SK-N-SH (cell line): Measurements from ENCODE around the gene PLCB1. TPM values are rescaled to one million over a fixed set of nuclear protein-coding genes. Genes with fewer than 3 reads are reported as not detected.

Experiments
- CTCF ChIA-PET: fragments of 300-600, 350-600 bp; formaldehyde crosslinking; extraction: SDS; loops from one replicate; lab custom pipeline; 2021; lab: Yijun Ruan, JAX
- POLR2A ChIA-PET: fragments of 350-600 bp; sonication (Branson Sonifier 250); formaldehyde crosslinking; extraction: SDS; loops from one replicate; lab custom pipeline; 2020; ENCODE audit warnings: antibody characterized with exemption, inconsistent platforms; lab: Yijun Ruan, JAX
- DNase-seq: peaks from one replicate; pipeline ENCODE4 v3.0.0; 2012
- H2AFZ ChIP-seq: fragments of 200-600 bp; sonication (generic); 2 replicates; pipeline ENCODE4 v1.8.1; 2016; ENCODE audit warnings: antibody characterized with exemption, mild to moderate bottlenecking, low read depth
- H3F3A ChIP-seq: fragments of 200-600 bp; sonication (generic); replicated peaks from 2 replicates; pipeline ENCODE3; 2016; ENCODE audit warnings: antibody characterized with exemption, mild to moderate bottlenecking; ENCODE audit not compliant: insufficient read depth
- H3K27ac ChIP-seq, 2 experiments: fragments of 200-500 bp in 1 of 2; fragments of 200-600 bp in 1 of 2; sonication (Bioruptor generic) in 1 of 2; sonication (generic), shearing (Covaris generic) in 1 of 2; 2 replicates each; pipeline versions ENCODE4 v1.5.1 to v1.6.1; 2014 to 2016; ENCODE audit warnings: low read depth in 2 of 2, inconsistent platforms in 1 of 2, low read length in 1 of 2, mild to moderate bottlenecking in 1 of 2, mixed read lengths in 1 of 2
- H3K27me3 ChIP-seq: fragments of 200-600 bp; sonication (generic), shearing (Covaris generic); 2 replicates; pipeline ENCODE4 v1.6.1; 2016; ENCODE audit warnings: mixed run types; ENCODE audit not compliant: insufficient read depth
- H3K36me3 ChIP-seq, 2 experiments: fragments of 200-500 bp in 1 of 2; fragments of 200-600 bp in 1 of 2; sonication (Bioruptor generic) in 1 of 2; sonication (generic) in 1 of 2; replicated peaks in 1 of 2; 2 replicates each; pipeline versions ENCODE3 to v1.5.1; 2014 to 2016; ENCODE audit warnings: low read length in 1 of 2, mild to moderate bottlenecking in 1 of 2; ENCODE audit not compliant: insufficient read depth in 2 of 2, control insufficient read depth in 1 of 2
- H3K4me1 ChIP-seq, 2 experiments: fragments of 200-500 bp in 1 of 2; fragments of 200-600 bp in 1 of 2; sonication (Bioruptor generic) in 1 of 2; sonication (generic), shearing (Covaris generic) in 1 of 2; 2 replicates each; pipeline versions ENCODE4 v1.5.1 to v1.6.1; 2014 to 2016; ENCODE audit warnings: low read depth in 1 of 2, low read length in 1 of 2, mixed run types in 1 of 2; ENCODE audit not compliant: insufficient read depth in 2 of 2, control insufficient read depth in 1 of 2
- H3K4me2 ChIP-seq: fragments of 200-600 bp; sonication (generic), shearing (Covaris generic); 2 replicates; pipeline ENCODE4 v1.6.1; 2017; ENCODE audit warnings: mixed run types
- H3K4me3 ChIP-seq, 2 experiments: fragments of 200-500 bp in 1 of 2; fragments of 200-600 bp in 1 of 2; sonication (Bioruptor generic) in 1 of 2; sonication (generic), shearing (Covaris generic) in 1 of 2; 2 replicates each; pipeline versions ENCODE4 v1.5.1 to v1.8.1; 2014 to 2016; ENCODE audit warnings: low read depth in 2 of 2, inconsistent platforms in 1 of 2, low read length in 1 of 2, mild to moderate bottlenecking in 1 of 2, mixed read lengths in 1 of 2, moderate library complexity in 1 of 2
- H3K79me2 ChIP-seq: fragments of 200-600 bp; sonication (generic); 2 replicates; pipeline ENCODE4 v1.8.1; 2017; ENCODE audit warnings: mild to moderate bottlenecking; ENCODE audit not compliant: insufficient read depth
- H3K9ac ChIP-seq: fragments of 200-600 bp; sonication (generic); 2 replicates; pipeline ENCODE4 v1.6.1; 2017; ENCODE audit warnings: mixed run types
- H3K9me2 ChIP-seq: fragments of 200-600 bp; sonication (generic); 2 replicates; pipeline ENCODE4 v1.6.1; 2017; ENCODE audit warnings: mixed run types
- H3K9me3 ChIP-seq: fragments of 200-600 bp; sonication (generic); 2 replicates; pipeline ENCODE4 v1.6.1; 2017; ENCODE audit warnings: mixed run types, mild to moderate bottlenecking, moderate library complexity
- H4K20me1 ChIP-seq: fragments of 200-600 bp; sonication (generic); 2 replicates; pipeline ENCODE4 v1.6.1; 2017; ENCODE audit warnings: mild to moderate bottlenecking, mixed run types; ENCODE audit not compliant: insufficient read depth
- CHD2 ChIP-seq: fragments of 150-350 bp; IDR thresholded peaks from 2 replicates; pipeline ENCODE4 v1.6.1; 2018; ENCODE audit warnings: low read length; ENCODE audit not compliant: partially characterized antibody
- FOXJ3 ChIP-seq: sonication (generic); formaldehyde crosslinking; IDR thresholded peaks from 2 replicates; pipeline ENCODE4 v1.5.1; 2020; ENCODE audit warnings: mild to moderate bottlenecking, missing genetic modification reagents
- JUND ChIP-seq: IDR thresholded peaks from 2 replicates; pipeline ENCODE4 v1.4.0; 2012
- MEF2A ChIP-seq: IDR thresholded peaks from 2 replicates; pipeline ENCODE4 v1.4.0; 2012; ENCODE audit warnings: low read depth, borderline replicate concordance
- MXI1 ChIP-seq: IDR thresholded peaks from 2 replicates; pipeline ENCODE4 v1.6.1; 2012; ENCODE audit warnings: mild to moderate bottlenecking, low read depth, low read length, improper control_type of control experiment
- NFIC ChIP-seq: IDR thresholded peaks from 2 replicates; pipeline ENCODE4 v1.4.0; 2012; ENCODE audit warnings: borderline replicate concordance
- NRF1 ChIP-seq: IDR thresholded peaks from 2 replicates; pipeline ENCODE4 v1.6.1; 2012; ENCODE audit warnings: low read depth, mild to moderate bottlenecking, low read length
- POLR2AphosphoS5 ChIP-seq: IDR thresholded peaks from 2 replicates; pipeline ENCODE4 v1.6.1; 2012; ENCODE audit warnings: low read depth, low read length
- RAD21 ChIP-seq: IDR thresholded peaks from 2 replicates; pipeline ENCODE4 v1.6.1; 2012; ENCODE audit warnings: mild to moderate bottlenecking, low read length
- RCOR1 ChIP-seq: fragments of 150-350 bp; IDR thresholded peaks from 2 replicates; pipeline ENCODE4 v1.6.1; 2017; ENCODE audit warnings: antibody characterized with exemption, low read length
- SIN3A ChIP-seq: IDR thresholded peaks from 2 replicates; pipeline ENCODE4 v1.6.1; 2012; ENCODE audit warnings: low read depth, mild to moderate bottlenecking, low read length, moderate library complexity, borderline replicate concordance
- SMC3 ChIP-seq: IDR thresholded peaks from 2 replicates; pipeline ENCODE4 v1.6.1; 2012; ENCODE audit warnings: low read depth, low read length, improper control_type of control experiment
- TCF12 ChIP-seq: IDR thresholded peaks from 2 replicates; pipeline ENCODE4 v1.4.0; 2012
- WGBS: methylation state at CpG from one replicate; pipeline ENCODE4 v1.1.6; 2017; ENCODE audit warnings: low lambda C conversion rate; 5-methylcytosine and 5-hydroxymethylcytosine counted together
- polyA plus RNA-seq, 3 experiments: library from polyadenylated mRNA; depleted of rRNA; stranded (reverse); fragments of >200 nt; gene quantifications; 2 replicates each; pipeline ENCODE4 v1.2.3, GENCODE V29; 2012
- TF ChIP-seq, protein P1 (sequence below): IDR thresholded peaks from 2 replicates; pipeline ENCODE4 v1.4.0; 2012; ENCODE audit warnings: low read depth
- TF ChIP-seq, protein P2 (sequence below): IDR thresholded peaks from 2 replicates; pipeline ENCODE4 v1.6.1; 2012; ENCODE audit warnings: mild to moderate bottlenecking, low read depth, low read length, moderate library complexity

Gene PLCB1
- polyA plus RNA-seq, 1 of the 3 experiments (the other 2 are of a cell fraction) = 10.5 TPM

DNA sequence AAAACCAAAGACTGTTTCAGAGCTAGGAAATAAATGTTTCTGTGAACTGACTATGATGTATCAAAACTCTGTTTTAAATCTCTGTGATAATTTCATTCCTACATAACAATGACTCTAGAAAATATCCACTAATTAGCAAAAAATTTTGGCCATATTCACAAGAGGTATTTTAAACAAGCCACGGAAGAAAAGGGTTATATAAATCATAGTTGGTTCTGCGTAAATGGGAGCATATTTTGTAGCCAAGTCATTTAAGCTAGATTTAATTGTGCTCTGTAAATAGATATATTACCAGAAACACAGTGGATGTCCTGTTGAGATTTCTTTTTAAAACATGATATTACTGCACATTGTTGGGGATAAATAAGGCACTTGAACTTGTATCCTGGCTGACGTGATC is 520.3 kb downstream of the PLCB1 start:
- TF ChIP-seq TCF12 = no peak
- TF ChIP-seq RAD21 = no peak
- TF ChIP-seq SIN3A = no peak
- TF ChIP-seq, protein P1, sequence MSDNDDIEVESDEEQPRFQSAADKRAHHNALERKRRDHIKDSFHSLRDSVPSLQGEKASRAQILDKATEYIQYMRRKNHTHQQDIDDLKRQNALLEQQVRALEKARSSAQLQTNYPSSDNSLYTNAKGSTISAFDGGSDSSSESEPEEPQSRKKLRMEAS = no peak
- TF ChIP-seq NFIC = no peak
- no peak for TF ChIP-seq RCOR1
- TF ChIP-seq MEF2A = no peak
- no peak for TF ChIP-seq POLR2AphosphoS5
- no peak for TF ChIP-seq FOXJ3 (CRISPR knock-in tag)
- TF ChIP-seq MXI1 = no peak
- no peak for TF ChIP-seq SMC3
- no peak for TF ChIP-seq NRF1
- WGBS = 76% methylated on average over 3 of the region's 3 CpGs
- peaks cover 4 to 5% of the 10 kb centered on the region in 2 experiments for H3K36me3 ChIP-seq
- no peak for DNase-seq
- POLR2A ChIA-PET = no interaction called here
- no peak overlapping the region for H3K4me2 ChIP-seq
- H3K9me2 ChIP-seq = no peaks in the 10 kb centered on the region
- no peak overlapping the region for H3K27ac ChIP-seq
- peaks cover under 1% of the 10 kb centered on the region for H3F3A ChIP-seq
- H4K20me1 ChIP-seq = no peaks in the 10 kb centered on the region
- no peaks in the 10 kb centered on the region for H3K27me3 ChIP-seq
- no peak overlapping the region for H2AFZ ChIP-seq
- no peak overlapping the region for H3K4me3 ChIP-seq
- peaks cover 0 to 5% of the 10 kb centered on the region in 2 experiments; a peak in 3 of 4 replicates for H3K4me1 ChIP-seq
- CTCF ChIA-PET = interaction anchor here (0.8 to 1.9 kb wide), 2 partner anchors 18 to 69 kb away, joined by 3 to 5 read pairs; no protein-coding TSS in a partner anchor
- H3K9me3 ChIP-seq = no peaks in the 10 kb centered on the region
- no peak overlapping the region for H3K9ac ChIP-seq
- H3K79me2 ChIP-seq = no peaks in the 10 kb centered on the region

DNA sequence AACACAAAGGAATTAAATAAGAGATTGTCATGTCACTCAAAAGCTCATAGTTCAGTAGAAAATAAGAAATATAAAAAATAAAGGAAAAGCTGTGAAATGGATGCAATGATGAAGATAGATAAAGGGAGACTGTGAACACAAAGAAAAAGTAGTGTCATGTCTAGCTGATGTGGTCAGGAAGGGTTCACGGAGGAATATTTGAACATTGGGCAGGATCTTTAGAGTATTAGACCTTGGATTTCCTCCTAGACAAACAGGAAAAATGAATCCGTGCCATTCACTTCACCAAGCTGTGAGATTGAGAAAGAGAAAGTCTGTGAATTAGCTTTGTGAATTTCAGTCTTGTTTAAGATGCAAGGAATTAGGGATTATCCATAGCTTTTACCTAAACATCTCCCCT is 522.4 kb downstream of the PLCB1 start:
- Histone ChIP-seq H3K4me3 (no peak overlapping the region), H3K27ac (no peak overlapping the region), H3K9me3 (no peaks in the 10 kb centered on the region), H3K36me3 (peaks cover 10 to 11% of the 10 kb centered on the region in 2 experiments), H3K27me3 (no peaks in the 10 kb centered on the region), H3K4me1 (no peaks in the 10 kb centered on the region; a peak in 1 of 4 replicates), H2AFZ (no peak overlapping the region), H3K79me2 (no peaks in the 10 kb centered on the region), H3F3A (no peaks in the 10 kb centered on the region), H3K4me2 (no peak overlapping the region), H3K9me2 (no peaks in the 10 kb centered on the region), H4K20me1 (no peaks in the 10 kb centered on the region), H3K9ac (no peak overlapping the region)
- ChIA-PET CTCF (interaction anchor here (1.2 kb wide), 1 partner anchor 10 kb away, joined by 4 read pairs; no protein-coding TSS in a partner anchor), POLR2A (no interaction called here)
- DNase-seq = no peak
- 86% methylated on average over 2 of the region's 2 CpGs for WGBS
- TF ChIP-seq, protein P2, sequence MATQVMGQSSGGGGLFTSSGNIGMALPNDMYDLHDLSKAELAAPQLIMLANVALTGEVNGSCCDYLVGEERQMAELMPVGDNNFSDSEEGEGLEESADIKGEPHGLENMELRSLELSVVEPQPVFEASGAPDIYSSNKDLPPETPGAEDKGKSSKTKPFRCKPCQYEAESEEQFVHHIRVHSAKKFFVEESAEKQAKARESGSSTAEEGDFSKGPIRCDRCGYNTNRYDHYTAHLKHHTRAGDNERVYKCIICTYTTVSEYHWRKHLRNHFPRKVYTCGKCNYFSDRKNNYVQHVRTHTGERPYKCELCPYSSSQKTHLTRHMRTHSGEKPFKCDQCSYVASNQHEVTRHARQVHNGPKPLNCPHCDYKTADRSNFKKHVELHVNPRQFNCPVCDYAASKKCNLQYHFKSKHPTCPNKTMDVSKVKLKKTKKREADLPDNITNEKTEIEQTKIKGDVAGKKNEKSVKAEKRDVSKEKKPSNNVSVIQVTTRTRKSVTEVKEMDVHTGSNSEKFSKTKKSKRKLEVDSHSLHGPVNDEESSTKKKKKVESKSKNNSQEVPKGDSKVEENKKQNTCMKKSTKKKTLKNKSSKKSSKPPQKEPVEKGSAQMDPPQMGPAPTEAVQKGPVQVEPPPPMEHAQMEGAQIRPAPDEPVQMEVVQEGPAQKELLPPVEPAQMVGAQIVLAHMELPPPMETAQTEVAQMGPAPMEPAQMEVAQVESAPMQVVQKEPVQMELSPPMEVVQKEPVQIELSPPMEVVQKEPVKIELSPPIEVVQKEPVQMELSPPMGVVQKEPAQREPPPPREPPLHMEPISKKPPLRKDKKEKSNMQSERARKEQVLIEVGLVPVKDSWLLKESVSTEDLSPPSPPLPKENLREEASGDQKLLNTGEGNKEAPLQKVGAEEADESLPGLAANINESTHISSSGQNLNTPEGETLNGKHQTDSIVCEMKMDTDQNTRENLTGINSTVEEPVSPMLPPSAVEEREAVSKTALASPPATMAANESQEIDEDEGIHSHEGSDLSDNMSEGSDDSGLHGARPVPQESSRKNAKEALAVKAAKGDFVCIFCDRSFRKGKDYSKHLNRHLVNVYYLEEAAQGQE = no peak
- no peak for TF ChIP-seq JUND
- no peak for TF ChIP-seq CHD2
- TF ChIP-seq FOXJ3 (CRISPR knock-in tag) = no peak
- TF ChIP-seq, all 33 proteins: peak for 0
